Testis (tissue), 2 donors: Measurements from ENCODE around the gene HPSE2.

Experiments
- CTCF ChIP-seq, 3 experiments: fragments of 450-650 bp in 2 of 3; fragments of 200-600 bp in 1 of 3; sonication (generic) in 1 of 3; IDR thresholded peaks; one replicate each; pipeline ENCODE4 v1.5.1; 2016 to 2019; ENCODE audit warnings: antibody characterized with exemption in 3 of 3, mild to moderate bottlenecking in 2 of 3, moderate library complexity in 1 of 3
- POLR2A ChIP-seq: fragments of 450-650 bp; IDR thresholded peaks from one replicate; pipeline ENCODE4 v1.6.1; 2017; ENCODE audit warnings: antibody characterized with exemption, mild to moderate bottlenecking, moderate library complexity

- no peak for TF ChIP-seq CTCF (IDR thresholded peaks at IDR 0.05)
- TF ChIP-seq POLR2A = no peak
Measured at GRCh38 chr10:98994030-98994429, 241.6 kb downstream of the HPSE2 start.
